Sigmoid colon (tissue), 7 donors: ENCODE measurements around the gene DYNLT3. TPM values are rescaled to one million over a fixed set of nuclear protein-coding genes. Genes with fewer than 3 reads are reported as not detected.

Experiments used
- DNase-seq: peaks from one replicate; pipeline ENCODE4 v3.0.0-alpha.2; 2019
- H3K27ac ChIP-seq, 4 donors: fragments of 200-600 bp; sonication (generic); one replicate each; pipeline ENCODE4 v1.5.1; 2016 to 2019; ENCODE audit warnings: mild to moderate bottlenecking in 1 of 4
- H3K27me3 ChIP-seq, 3 donors: fragments of 200-600 bp; sonication (generic); one replicate each; pipeline ENCODE4 v1.5.1; 2019; ENCODE audit warnings: mild to moderate bottlenecking in 1 of 3
- H3K36me3 ChIP-seq, 4 donors: fragments of 200-600 bp; sonication (generic); one replicate each; pipeline ENCODE4 v1.5.1; 2016 to 2019
- H3K4me1 ChIP-seq, 4 donors: fragments of 200-600 bp; sonication (generic); one replicate each; pipeline ENCODE4 v1.5.1; 2017 to 2019
- H3K4me3 ChIP-seq, 4 donors: fragments of 200-600 bp; sonication (generic); one replicate each; pipeline ENCODE4 v1.5.1; 2017 to 2019; ENCODE audit warnings: mild to moderate bottlenecking in 2 of 4, moderate library complexity in 1 of 4
- H3K9me3 ChIP-seq, 4 donors: fragments of 200-600 bp in 3 of 4; sonication (generic) in 3 of 4; one replicate each; pipeline versions ENCODE4 v1.5.1 to v1.6.1; 2013 to 2019
- CTCF ChIP-seq, 4 experiments: fragments of 450-650 bp in 3 of 4; fragments of 200-600 bp in 1 of 4; IDR thresholded peaks; one replicate each; pipeline ENCODE4 v1.5.1; 2016 to 2019; ENCODE audit warnings: antibody characterized with exemption in 4 of 4, mild to moderate bottlenecking in 3 of 4, moderate library complexity in 2 of 4
- EP300 ChIP-seq, 4 donors: sonication (generic); formaldehyde crosslinking; IDR thresholded peaks; one replicate each; pipeline ENCODE4 v1.6.1; 2017; ENCODE audit warnings: antibody characterized with exemption in 4 of 4
- POLR2A ChIP-seq, 2 donors: fragments of 450-650 bp; IDR thresholded peaks; one replicate each; pipeline ENCODE4 v1.6.1; 2016; ENCODE audit warnings: antibody characterized with exemption in 2 of 2, mild to moderate bottlenecking in 2 of 2, moderate library complexity in 2 of 2
- POLR2AphosphoS5 ChIP-seq, 4 donors: sonication (generic); formaldehyde crosslinking; IDR thresholded peaks; one replicate each; pipeline ENCODE4 v1.6.1; 2017; ENCODE audit warnings: antibody characterized with exemption in 4 of 4
- WGBS, 2 donors: extraction: QIAGEN DNeasy Blood & Tissue Kit; methylation state at CpG; one replicate each; pipeline ENCODE4 v1.1.7; 2013; 5-methylcytosine and 5-hydroxymethylcytosine counted together
- intact Hi-C: fragments of 100-400 bp; cut with DNase I; formaldehyde crosslinking; loops from one replicate; pipeline ENCODE4 v1.15.1; 2023
- polyA plus RNA-seq, 3 donors: library from polyadenylated mRNA; stranded (reverse); fragments of 200-250 nt; gene quantifications; one replicate each; pipeline ENCODE4 v1.2.3, GENCODE V29; 2013
- small RNA-seq, 3 donors: library from RNA; depleted of rRNA; stranded (forward); fragments of <200 nt; gene quantifications; one replicate each; pipeline ENCODE3, GENCODE V24; 2016
- total RNA-seq, 4 donors: library from RNA; depleted of rRNA; stranded (reverse); fragments of >200 nt; gene quantifications; one replicate each; pipeline ENCODE4 v1.1.0, GENCODE V29; 2016
- donor health status: healthy with polysubstance abuse.
- donor health status: Bipolar disorder and iron deficiency.
- donor health status: healthy.

Gene DYNLT3
- total and polyA plus RNA-seq, 7 donors = 16.5 to 55.3 (median 35.8) TPM

DNA sequence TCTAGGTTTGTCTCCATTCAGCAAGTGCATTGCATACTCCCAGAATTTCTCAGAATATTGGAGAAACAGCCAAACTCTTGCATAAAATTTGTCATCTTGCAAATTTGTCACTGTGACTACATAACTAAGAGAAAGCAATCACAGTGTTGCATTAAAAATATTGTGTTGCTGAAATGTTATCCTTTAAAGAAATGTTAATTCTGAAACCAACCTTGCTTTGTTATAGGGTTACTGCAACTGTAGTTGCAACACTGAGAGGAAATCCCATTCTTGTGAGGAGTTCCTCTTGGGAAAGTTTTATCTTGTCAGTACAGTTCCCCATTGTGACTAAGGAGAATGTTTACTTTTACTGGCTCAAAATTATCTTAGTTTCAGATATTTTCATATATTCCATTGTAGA is 46.7 kb downstream of the DYNLT3 start:
- TF ChIP-seq CTCF (IDR thresholded peaks at IDR 0.05) = no peak
- no peak for TF ChIP-seq POLR2AphosphoS5 (IDR thresholded peaks at IDR 0.05)
- no peak for TF ChIP-seq EP300 (IDR thresholded peaks at IDR 0.05)
- TF ChIP-seq POLR2A (IDR thresholded peaks at IDR 0.05) = no peak
- H3K4me1 ChIP-seq = no peaks in the 10 kb centered on the region
- no peaks in the 10 kb centered on the region for H3K36me3 ChIP-seq
- H3K27ac ChIP-seq = no peak overlapping the region
- no peak for DNase-seq
- no peaks in the 10 kb centered on the region for H3K27me3 ChIP-seq
- no peaks in the 10 kb centered on the region for H3K9me3 ChIP-seq
- intact Hi-C loops = no loop called here
- no peak overlapping the region for H3K4me3 ChIP-seq

DNA sequence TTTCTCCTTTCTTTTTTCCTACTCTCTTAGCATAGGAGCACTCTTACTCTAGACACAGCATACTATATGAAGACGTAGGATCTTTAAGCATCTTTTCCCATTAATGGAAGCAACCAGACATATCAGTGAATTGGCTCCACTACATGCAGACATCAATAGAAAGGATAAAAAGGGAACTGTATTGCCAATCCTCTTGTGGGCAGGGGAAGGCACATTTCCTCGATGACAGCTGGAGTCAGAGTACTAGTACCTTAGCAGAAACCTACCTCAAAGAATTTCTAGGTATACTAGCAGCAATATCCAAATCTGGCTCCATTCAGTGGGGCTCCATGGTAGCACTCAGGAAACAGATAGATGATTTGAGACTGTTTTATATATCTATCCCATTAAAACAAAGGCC is 47.4 kb downstream of the DYNLT3 start:
- 85 to 91% methylated on average over 2 of the region's 2 CpGs for WGBS, 2 donors
- no peak overlapping the region for H3K27ac ChIP-seq
- intact Hi-C loops = no loop called here
- H3K9me3 ChIP-seq = no peaks in the 10 kb centered on the region
- H3K27me3 ChIP-seq = no peaks in the 10 kb centered on the region
- no peak for DNase-seq
- H3K4me1 ChIP-seq = no peaks in the 10 kb centered on the region
- no peak for TF ChIP-seq EP300 (IDR thresholded peaks at IDR 0.05)
- TF ChIP-seq POLR2A (IDR thresholded peaks at IDR 0.05) = no peak
- no peak for TF ChIP-seq CTCF (IDR thresholded peaks at IDR 0.05)
- TF ChIP-seq POLR2AphosphoS5 (IDR thresholded peaks at IDR 0.05) = no peak
- no peaks in the 10 kb centered on the region for H3K36me3 ChIP-seq
- H3K4me3 ChIP-seq = no peak overlapping the region

DNA sequence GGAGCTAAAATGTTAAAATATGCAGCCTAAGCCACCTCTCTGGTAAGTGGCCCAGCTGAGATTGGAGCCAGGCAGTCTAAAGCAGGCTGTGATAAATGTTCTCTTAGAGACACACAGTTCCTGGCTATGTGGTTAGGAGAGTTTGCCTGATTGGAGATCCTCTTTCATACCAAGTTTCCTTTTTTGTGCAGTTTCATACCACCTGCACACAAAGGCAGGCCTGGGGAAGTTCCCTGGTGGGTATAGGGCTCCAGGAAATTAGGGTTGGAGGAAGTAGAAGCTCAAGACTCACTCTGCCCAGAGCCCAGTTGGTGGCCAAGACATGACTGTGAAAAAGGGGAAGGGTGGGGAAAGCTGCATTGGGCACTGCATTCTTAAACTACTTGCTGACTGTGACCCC is 50.6 kb downstream of the DYNLT3 start:
- no peak for DNase-seq
- no peaks in the 10 kb centered on the region for H3K36me3 ChIP-seq
- no peaks in the 10 kb centered on the region for H3K27me3 ChIP-seq
- no peaks in the 10 kb centered on the region for H3K4me1 ChIP-seq
- TF ChIP-seq POLR2AphosphoS5 (IDR thresholded peaks at IDR 0.05) (no peak), EP300 (IDR thresholded peaks at IDR 0.05) (no peak), POLR2A (IDR thresholded peaks at IDR 0.05) (no peak), CTCF (IDR thresholded peaks at IDR 0.05) (no peak)
- no peak overlapping the region for H3K4me3 ChIP-seq
- intact Hi-C loops = no loop called here
- H3K27ac ChIP-seq = no peak overlapping the region
- no peaks in the 10 kb centered on the region for H3K9me3 ChIP-seq

GRCh38 chrX:37796310-37796709 is 51.1 kb downstream of the DYNLT3 start:
- intact Hi-C loops = no loop called here
- no peaks in the 10 kb centered on the region for H3K27me3 ChIP-seq
- TF ChIP-seq POLR2AphosphoS5 (IDR thresholded peaks at IDR 0.05) = no peak
- no peak for TF ChIP-seq EP300 (IDR thresholded peaks at IDR 0.05)
- TF ChIP-seq POLR2A (IDR thresholded peaks at IDR 0.05) = no peak
- TF ChIP-seq CTCF (IDR thresholded peaks at IDR 0.05) = no peak
- no peak for DNase-seq
- H3K36me3 ChIP-seq = no peaks in the 10 kb centered on the region
- H3K9me3 ChIP-seq = no peaks in the 10 kb centered on the region
- no peak overlapping the region for H3K4me3 ChIP-seq
- H3K27ac ChIP-seq = no peak overlapping the region
- no peaks in the 10 kb centered on the region for H3K4me1 ChIP-seq

Small RNA genes lying within 50 kb of the gene (small RNA-seq; reads per million reads assigned to genes)
- gene RNU6-49P = 0 reads per million in 3 donors

Other genes with a start within 250 kb of the DYNLT3 start
- 10 to 100 TPM; 14.1 to 27.0 (median 20.3) TPM for gene XK, start 161.8 kb downstream of the DYNLT3 start, total RNA-seq
- gene XK, start 161.8 kb downstream of the DYNLT3 start, polyA plus RNA-seq = 1 to 10 TPM; 8.1 to 9.3 (median 8.4) TPM
- gene CYBB, start 67.5 kb downstream of the DYNLT3 start, total RNA-seq = 10 to 100 TPM in 3 of 4 donors, 1 to 10 TPM in 1; 8.9 to 28.5 (median 24.0) TPM
- 10 to 100 TPM in 2 of 3 donors, 1 to 10 TPM in 1; 6.0 to 25.0 (median 23.0) TPM for gene CYBB, start 67.5 kb downstream of the DYNLT3 start, polyA plus RNA-seq
- under 1 TPM in 3 of 4 donors, not detected in 1; under 0.01 to 0.36 (median 0.14) TPM for gene SYTL5, start 159.0 kb upstream of the DYNLT3 start, total RNA-seq
- 10 to 100 TPM in 2 of 3 donors, 1 to 10 TPM in 1; 3.4 to 21.0 (median 15.6) TPM for gene SYTL5, start 159.0 kb upstream of the DYNLT3 start, polyA plus RNA-seq